H1 (cell line): Measurements from ENCODE around the gene MORN4. TPM values are rescaled to one million over a fixed set of nuclear protein-coding genes. Genes with fewer than 3 reads are reported as not detected.

Source experiments
- ASH2L ChIP-seq: fragments of 200-600, 300-600 bp; sonication (generic); IDR thresholded peaks from one replicate; pipeline ENCODE4 v1.7.1; 2017; ENCODE audit warnings: low read length
- BCL11A ChIP-seq, 2 experiments: IDR thresholded peaks; one replicate each; pipeline ENCODE4 v1.6.1; 2011; ENCODE audit warnings: low read depth in 2 of 2, low read length in 2 of 2, mild to moderate bottlenecking in 2 of 2
- BRCA1 ChIP-seq: IDR thresholded peaks from 2 replicates; pipeline ENCODE4 v1.6.1; 2012; ENCODE audit warnings: low read depth, low read length, improper control_type of control experiment
- CBX8 ChIP-seq: fragments of 300-800, 300-1000 bp; sonication (generic); IDR thresholded peaks from 2 replicates; pipeline ENCODE4 v1.7.1; 2016; ENCODE audit warnings: low read depth, low read length, borderline replicate concordance
- CEBPB ChIP-seq: IDR thresholded peaks from 2 replicates; pipeline ENCODE4 v1.6.1; 2012; ENCODE audit warnings: low read depth, low read length
- CTBP2 ChIP-seq: IDR thresholded peaks from 2 replicates; pipeline ENCODE4 v1.7.0; 2011; ENCODE audit warnings: borderline replicate concordance, mild to moderate bottlenecking, moderate library complexity, mixed read lengths, low read length; ENCODE audit not compliant: insufficient read depth, insufficient read length
- CTCF ChIP-seq, 3 experiments: IDR thresholded peaks; 1 replicate in 2 of 3; 2 replicates in 1 of 3; pipeline versions ENCODE4 v1.5.1 to v1.6.1; 2011; ENCODE audit warnings: low read length in 3 of 3, mild to moderate bottlenecking in 3 of 3, inconsistent platforms in 2 of 3, low read depth in 1 of 3, moderate library complexity in 1 of 3; ENCODE audit not compliant: insufficient read depth in 1 of 3; ENCODE audit errors: control extremely low read depth in 1 of 3
- HDAC2 ChIP-seq, 2 experiments: fragments of 300-600 bp in 1 of 2; sonication (generic) in 1 of 2; IDR thresholded peaks; 2 replicates each; pipeline ENCODE4 v1.6.1; 2011 to 2012; ENCODE audit warnings: low read depth in 2 of 2, low read length in 2 of 2, mild to moderate bottlenecking in 2 of 2, moderate library complexity in 2 of 2, borderline replicate concordance in 1 of 2, inconsistent platforms in 1 of 2
- JUN ChIP-seq: IDR thresholded peaks from 2 replicates; pipeline ENCODE4 v1.6.1; 2011; ENCODE audit warnings: low read depth, mild to moderate bottlenecking, improper control_type of control experiment, low read length
- JUND ChIP-seq: IDR thresholded peaks from 2 replicates; pipeline ENCODE4 v1.6.1; 2011; ENCODE audit warnings: mild to moderate bottlenecking, improper control_type of control experiment, low read length
- KDM1A ChIP-seq: fragments of 200-600, 300-600 bp; sonication (generic); IDR thresholded peaks from 2 replicates; pipeline ENCODE4 v1.7.1; 2016; ENCODE audit warnings: mild to moderate bottlenecking, low read length, borderline replicate concordance
- KDM5A ChIP-seq: fragments of 200-600 bp; IDR thresholded peaks from 2 replicates; pipeline ENCODE4 v1.7.1; 2012; ENCODE audit warnings: mild to moderate bottlenecking, low read length, inconsistent platforms, mixed read lengths
- NRF1 ChIP-seq: IDR thresholded peaks from 2 replicates; pipeline ENCODE4 v1.6.1; 2011; ENCODE audit warnings: mild to moderate bottlenecking, low read depth, low read length, improper control_type of control experiment
- POLR2A ChIP-seq, 2 experiments: IDR thresholded peaks; 1 replicate in 1 of 2; 2 replicates in 1 of 2; pipeline ENCODE4 v1.6.1; 2011; ENCODE audit warnings: low read depth in 2 of 2, low read length in 2 of 2, mild to moderate bottlenecking in 2 of 2; ENCODE audit errors: control extremely low read depth in 1 of 2
- RAD21 ChIP-seq, 2 experiments: IDR thresholded peaks in 1 of 2; conservative IDR thresholded peaks in 1 of 2; 2 replicates each; pipeline ENCODE4 v1.6.1; 2011; ENCODE audit warnings: low read depth in 2 of 2, low read length in 2 of 2, improper control_type of control experiment in 1 of 2, inconsistent platforms in 1 of 2, mild to moderate bottlenecking in 1 of 2, moderate library complexity in 1 of 2
- RBBP5 ChIP-seq: IDR thresholded peaks from 2 replicates; pipeline ENCODE4 v1.7.1; 2012; ENCODE audit warnings: low read depth, mild to moderate bottlenecking, inconsistent platforms, low read length, moderate library complexity, borderline replicate concordance
- SRF ChIP-seq: IDR thresholded peaks from 2 replicates; pipeline ENCODE4 v1.6.1; 2011; ENCODE audit warnings: mild to moderate bottlenecking, low read depth, low read length, moderate library complexity
- SUZ12 ChIP-seq: fragments of 200-600 bp; sonication (generic); IDR thresholded peaks from 2 replicates; pipeline ENCODE4 v1.6.1; 2012; ENCODE audit warnings: mild to moderate bottlenecking, inconsistent platforms, low read length, moderate library complexity, mixed read lengths
- TAF1 ChIP-seq: IDR thresholded peaks from 2 replicates; pipeline ENCODE4 v1.6.1; 2011; ENCODE audit warnings: mild to moderate bottlenecking, low read depth, low read length
- TEAD4 ChIP-seq: IDR thresholded peaks from 2 replicates; pipeline ENCODE4 v1.6.1; 2012; ENCODE audit warnings: low read depth, low read length, inconsistent platforms, mixed read lengths
- polyA plus RNA-seq, 7 experiments: library from polyadenylated mRNA; depleted of rRNA in 3 of 7; stranded (reverse) in 5 of 7; unstranded in 2 of 7; fragments of >200 nt in 5 of 7; fragments of 200-250 nt in 2 of 7; gene quantifications; 1 replicate in 5 of 7; 2 replicates in 1 of 7; 4 replicates in 1 of 7; pipeline versions ENCODE4 v1.2.1 to v1.2.3, GENCODE V29; 2011 to 2013; ENCODE audit warnings: missing spikeins in 2 of 7, mixed read lengths in 2 of 7
- total RNA-seq: library from RNA; stranded (reverse); fragmentation: NEBNext Ultra II Directional; extraction: Animal tissue kit (Norgen Biotek cat#: 25700); gene quantifications from 2 replicates; pipeline ENCODE4 v1.2.1, GENCODE V29; 2021

Gene MORN4
- total and polyA plus RNA-seq, 2 of the 8 experiments (the other 6 are each of a cell fraction or from before 2014, with no cell fraction given), result 13.6 to 22.0 TPM

GRCh38 chr10:97632949-97633884, at the start of gene MORN4 (continued):
- TF ChIP-seq TAF1 (peak; percentile 75; the same call in 1 of the 2 replicates), CEBPB (peak; percentile 56; the same call in 1 of the 2 replicates), CTBP2 (no peak), JUN (no peak), NRF1 (no peak), BRCA1 (no peak), BCL11A (IDR thresholded peaks at IDR 0.05; ENCODE audit: low read depth in 2 of 2, low read length in 2 of 2) (no peak), RBBP5 (peak; percentile 56; the same call in 1 of the 2 replicates), KDM5A (peak; percentile 69; the same call in 1 of the 2 replicates), ASH2L (peak; percentile 79), HDAC2 (IDR thresholded peaks at IDR 0.05; ENCODE audit: borderline replicate concordance in 1 of 2, low read depth in 2 of 2, low read length in 2 of 2) (peak in 1 of 2 experiments; percentile 42; a peak in 1 of 4 replicates), TEAD4 (no peak), CTCF (IDR thresholded peaks at IDR 0.05; ENCODE audit: control extremely low read depth in 1 of 3, insufficient read depth in 1 of 3, low read depth in 1 of 3, low read length in 3 of 3) (no peak), SRF (no peak; the same call in 1 of the 2 replicates), SUZ12 (no peak), POLR2A (IDR thresholded peaks at IDR 0.05; ENCODE audit: control extremely low read depth in 1 of 2, low read depth in 2 of 2, low read length in 2 of 2) (peak in 1 of 2 experiments; percentile 40; a peak in 1 of 3 replicates), CBX8 (no peak), JUND (no peak), KDM1A (no peak), RAD21 (IDR thresholded peaks at IDR 0.05 in 1 of 2, conservative IDR thresholded peaks at IDR 0.05 in 1 of 2; ENCODE audit: low read depth in 2 of 2, low read length in 2 of 2) (no peak)
